GM21423 (cell line): ENCODE measurements around the gene LSM4.

Experiments
- ATAC-seq: cut with Tn5 transposase; IDR thresholded peaks from one replicate; pipeline ENCODE4 v1.9.1; 2021; ENCODE audit warnings: mild to moderate bottlenecking, moderate library complexity; ENCODE audit not compliant: unreplicated experiment

The LSM4 gene

GRCh38 chr19:18279266-18279515 lies 43.7 kb downstream of the LSM4 start:
- no peak for ATAC-seq

GRCh38 chr19:18278521-18279265 lies 44.2 kb downstream of the LSM4 start:
- no peak for ATAC-seq

GRCh38 chr19:18274781-18275356 lies 48.0 kb downstream of the LSM4 start:
- ATAC-seq: no peak

GRCh38 chr19:18274219-18274780 lies 48.6 kb downstream of the LSM4 start, which contains the start of gene IQCN:
Gene IQCN, minus strand, starts transcription at chr19:18274452. Its CDS starts 4,974 bp downstream, at chr19:18269478.
- no peak for ATAC-seq

- no peak for ATAC-seq
Observed at GRCh38 chr19:18273561-18274218, 49.2 kb downstream of the LSM4 start.

GRCh38 chr19:18271433-18271841 lies 51.4 kb downstream of the LSM4 start:
- no peak for ATAC-seq

GRCh38 chr19:18270326-18270725 lies 52.5 kb downstream of the LSM4 start:
- no peak for ATAC-seq

GRCh38 chr19:18269070-18269723 lies 53.7 kb downstream of the LSM4 start:
- no peak for ATAC-seq

GRCh38 chr19:18266771-18267686 lies 55.8 kb downstream of the LSM4 start:
- ATAC-seq: no peak

- no peak for ATAC-seq
Observed at GRCh38 chr19:18265582-18265981, 57.3 kb downstream of the LSM4 start.

GRCh38 chr19:18264971-18265540 lies 57.8 kb downstream of the LSM4 start:
- no peak for ATAC-seq

GRCh38 chr19:18264137-18264854 lies 58.6 kb downstream of the LSM4 start:
- no peak for ATAC-seq

- no peak for ATAC-seq
Observed at GRCh38 chr19:18263324-18264136, 59.3 kb downstream of the LSM4 start.

GRCh38 chr19:18262917-18263316 lies 60.0 kb downstream of the LSM4 start:
- ATAC-seq: no peak

GRCh38 chr19:18262144-18262543 lies 60.7 kb downstream of the LSM4 start:
- ATAC-seq: no peak

- ATAC-seq: no peak
Observed at GRCh38 chr19:18261474-18261873, 61.4 kb downstream of the LSM4 start.

- no peak for ATAC-seq
Observed at GRCh38 chr19:18259893-18260292, 63.0 kb downstream of the LSM4 start.
